Measurements from ENCODE around the gene RPS18. TPM values are rescaled to one million over a fixed set of nuclear protein-coding genes. Genes with fewer than 3 reads are reported as not detected.
"Not testable (repeated sequence)": the region's sequence is repeated elsewhere in the genome, so short reads cannot be mapped to it uniquely, and the experiment has no call there.

The RPS18 gene
- total RNA-seq, 5 donors from 2014 or later (not counting 1 experiment from before 2014, with no cell fraction given) = 3,249 to 4,871 (median 4,590) TPM

GRCh38 chr6:33262490-33262889 is 9.4 kb upstream of the RPS18 start:
- POLR2A ChIA-PET, CTCF ChIA-PET: not testable (repeated sequence)

GRCh38 chr6:33264015-33264414 is 7.9 kb upstream of the RPS18 start:
- Mint-ChIP-seq H3K4me3 (no peak overlapping the region), H3K27ac (no peak overlapping the region), H3K36me3 (peaks cover 59% of the 10 kb centered on the region), H3K9me3 (no peaks in the 10 kb centered on the region), H3K27me3 (no peaks in the 10 kb centered on the region), H3K4me1 (peaks cover 0 to 4% (median 2%) of the 10 kb centered on the region in 3 donors)
- DNase-seq (no peak), ATAC-seq (replicated peaks in 1 of 4) (no peak)
- CTCF ChIA-PET = no interaction called here
- Histone ChIP-seq H3K27ac (ENCODE audit: low read length) (no peak overlapping the region), H3K36me3 (ENCODE audit: control insufficient read depth in 2 of 2, extremely low read depth in 1 of 2, insufficient read depth in 1 of 2, low read length in 1 of 2) (peaks cover 41 to 73% of the 10 kb centered on the region in 2 donors), H3K9me3 (no peaks in the 10 kb centered on the region), H3K4me1 (ENCODE audit: control insufficient read depth in 1 of 2, extremely low read depth in 1 of 2, insufficient read depth in 2 of 2, low read length in 2 of 2) (no peaks in the 10 kb centered on the region), H3K4me3 (ENCODE audit: control insufficient read depth in 1 of 2, extremely low read depth in 1 of 2, low read length in 1 of 2) (no peak overlapping the region), H3K27me3 (replicated peaks in 1 of 2; ENCODE audit: control insufficient read depth in 2 of 2, extremely low read depth in 1 of 2, insufficient read depth in 2 of 2, low read length in 1 of 2) (no peaks in the 10 kb centered on the region)
- POLR2A ChIA-PET = no interaction called here
- 100% methylated on average over 1 of the region's 7 CpGs for WGBS (ENCODE audit: insufficient coverage)

More at GRCh38 chr6:33262490-33262889, 9.4 kb upstream of the RPS18 start:
- not testable (repeated sequence) for H3K27me3 Mint-ChIP-seq; H3K9me3 ChIP-seq; H3K4me1 Mint-ChIP-seq; H3K9me3 Mint-ChIP-seq; H3K27ac Mint-ChIP-seq; DNase-seq; H3K27ac ChIP-seq (ENCODE audit: low read length); H3K27me3 ChIP-seq (replicated peaks in 1 of 2; ENCODE audit: control insufficient read depth in 2 of 2, extremely low read depth in 1 of 2, insufficient read depth in 2 of 2, low read length in 1 of 2); H3K4me3 Mint-ChIP-seq; H3K4me3 ChIP-seq (ENCODE audit: control insufficient read depth in 1 of 2, extremely low read depth in 1 of 2, low read length in 1 of 2); H3K4me1 ChIP-seq (ENCODE audit: control insufficient read depth in 1 of 2, extremely low read depth in 1 of 2, insufficient read depth in 2 of 2, low read length in 2 of 2); ATAC-seq (replicated peaks in 1 of 4)
- peaks cover 49% of the 10 kb centered on the region for H3K36me3 Mint-ChIP-seq
- peaks cover 35 to 60% of the 10 kb centered on the region in 2 donors for H3K36me3 ChIP-seq (ENCODE audit: control insufficient read depth in 2 of 2, extremely low read depth in 1 of 2, insufficient read depth in 1 of 2, low read length in 1 of 2)
- 100% methylated on average over 3 of the region's 3 CpGs for WGBS (ENCODE audit: insufficient coverage)

GRCh38 chr6:33271117-33271467 is 783 bp upstream of the RPS18 start:
- CTCF ChIA-PET = interaction anchor here in 1 of 2 donors (0.8 to 1.9 kb wide), 7 partner anchors 18 to 1409 kb away, joined by 3 to 16 read pairs (median 7); partner anchors contain the start of genes HLA-DMA, NEU1, PFDN6 and WDR46
- H3K4me1 Mint-ChIP-seq = peaks cover 49 to 62% (median 54%) of the 10 kb centered on the region in 3 donors
- peak overlapping the region; percentile 70 to 73 for H3K4me3 ChIP-seq (ENCODE audit: control insufficient read depth in 1 of 2, extremely low read depth in 1 of 2, low read length in 1 of 2)

GRCh38 chr6:33272275-33273128 is 627 bp downstream of the RPS18 start:
- 8% methylated on average over 8 of the region's 22 CpGs for WGBS (ENCODE audit: insufficient coverage)
- Mint-ChIP-seq H3K36me3 (peaks cover 51% of the 10 kb centered on the region), H3K4me3 (peak overlapping the region; percentile 92 to 98 (median 94)), H3K27ac (peak overlapping the region; percentile 98 to 99), H3K4me1 (peaks cover 58 to 72% (median 61%) of the 10 kb centered on the region in 3 donors), H3K27me3 (no peaks in the 10 kb centered on the region), H3K9me3 (no peaks in the 10 kb centered on the region)
- H3K27me3 ChIP-seq (replicated peaks in 1 of 2; ENCODE audit: control insufficient read depth in 2 of 2, extremely low read depth in 1 of 2, insufficient read depth in 2 of 2, low read length in 1 of 2) = no peaks in the 10 kb centered on the region
- ATAC-seq (replicated peaks in 1 of 4) (peak; percentile 1 to 11 (median 4)), DNase-seq (peak in 3 of 35 experiments; percentile 21 to 26 (median 25))
- H3K36me3 ChIP-seq (ENCODE audit: control insufficient read depth in 2 of 2, extremely low read depth in 1 of 2, insufficient read depth in 1 of 2, low read length in 1 of 2) = peaks cover 6 to 61% of the 10 kb centered on the region in 2 donors
- no peaks in the 10 kb centered on the region for H3K9me3 ChIP-seq
- POLR2A ChIA-PET = interaction anchor here (0.5 to 1.5 kb wide), 4 partner anchors 16 to 300 kb away, joined by 3 to 6 read pairs (median 4); partner anchors contain the start of gene WDR46 (in 1 of the 2)
- H3K4me1 ChIP-seq (ENCODE audit: control insufficient read depth in 1 of 2, extremely low read depth in 1 of 2, insufficient read depth in 2 of 2, low read length in 2 of 2) = peaks cover 38 to 64% of the 10 kb centered on the region in 2 experiments
- H3K4me3 ChIP-seq (ENCODE audit: control insufficient read depth in 1 of 2, extremely low read depth in 1 of 2, low read length in 1 of 2) = peak overlapping the region; percentile 70 to 73
- peak overlapping the region; percentile 85 for H3K27ac ChIP-seq (ENCODE audit: low read length)
- CTCF ChIA-PET = interaction anchor here in 1 of 2 donors (1.0 to 1.9 kb wide), 7 partner anchors 17 to 320 kb away, joined by 3 to 16 read pairs (median 7); partner anchors contain the start of genes HLA-DMA, PFDN6, WDR46 and ZBTB22

More at GRCh38 chr6:33271117-33271467, 783 bp upstream of the RPS18 start:
- peaks cover 55% of the 10 kb centered on the region for H3K36me3 Mint-ChIP-seq
- peak in 1 of 4 experiments; percentile 28 for ATAC-seq (replicated peaks in 1 of 4)
- WGBS (ENCODE audit: insufficient coverage) = 0% methylated on average over 3 of the region's 7 CpGs
- H3K27ac Mint-ChIP-seq = peak overlapping the region; percentile 98 to 99
- Histone ChIP-seq H3K9me3 (no peaks in the 10 kb centered on the region), H3K27me3 (replicated peaks in 1 of 2; ENCODE audit: control insufficient read depth in 2 of 2, extremely low read depth in 1 of 2, insufficient read depth in 2 of 2, low read length in 1 of 2) (no peaks in the 10 kb centered on the region), H3K36me3 (ENCODE audit: control insufficient read depth in 2 of 2, extremely low read depth in 1 of 2, insufficient read depth in 1 of 2, low read length in 1 of 2) (peaks cover 19 to 69% of the 10 kb centered on the region in 2 donors), H3K4me1 (ENCODE audit: control insufficient read depth in 1 of 2, extremely low read depth in 1 of 2, insufficient read depth in 2 of 2, low read length in 2 of 2) (peaks cover 31 to 53% of the 10 kb centered on the region in 2 experiments), H3K27ac (ENCODE audit: low read length) (peak overlapping the region; percentile 85)
- H3K9me3 Mint-ChIP-seq = no peaks in the 10 kb centered on the region
- DNase-seq = no peak
- H3K4me3 Mint-ChIP-seq = peak overlapping the region; percentile 92 to 98 (median 94)
- no peaks in the 10 kb centered on the region for H3K27me3 Mint-ChIP-seq
- POLR2A ChIA-PET = interaction anchor here (0.5 to 1.5 kb wide), 7 partner anchors 17 to 299 kb away, joined by 3 to 6 read pairs (median 3); partner anchors contain the start of genes RING1 (in 1 of the 2) and WDR46 (in 1 of the 2)

GRCh38 chr6:33273129-33273923 is 1.5 kb downstream of the RPS18 start:
- H3K27ac ChIP-seq (ENCODE audit: low read length) = peak overlapping the region; percentile 85

More at GRCh38 chr6:33273129-33273923, 1.5 kb downstream of the RPS18 start:
- no peaks in the 10 kb centered on the region for H3K27me3 ChIP-seq (replicated peaks in 1 of 2; ENCODE audit: control insufficient read depth in 2 of 2, extremely low read depth in 1 of 2, insufficient read depth in 2 of 2, low read length in 1 of 2)
- WGBS (ENCODE audit: insufficient coverage) = 36% methylated on average over 5 of the region's 11 CpGs
- Mint-ChIP-seq H3K4me1 (peaks cover 66 to 79% (median 68%) of the 10 kb centered on the region in 3 donors), H3K9me3 (no peaks in the 10 kb centered on the region), H3K36me3 (peaks cover 44% of the 10 kb centered on the region), H3K27me3 (no peaks in the 10 kb centered on the region), H3K27ac (peak overlapping the region; percentile 98 to 99), H3K4me3 (peak overlapping the region; percentile 92 to 98 (median 94))
- ChIA-PET CTCF (no interaction called here), POLR2A (interaction anchor here in 1 of 2 donors (0.5 kb wide), 1 partner anchor 70 kb away, joined by 3 read pairs; no protein-coding TSS in a partner anchor)
- peaks cover 38 to 73% of the 10 kb centered on the region in 2 experiments for H3K4me1 ChIP-seq (ENCODE audit: control insufficient read depth in 1 of 2, extremely low read depth in 1 of 2, insufficient read depth in 2 of 2, low read length in 2 of 2)
- DNase-seq = no peak
- H3K9me3 ChIP-seq = no peaks in the 10 kb centered on the region
- H3K36me3 ChIP-seq (ENCODE audit: control insufficient read depth in 2 of 2, extremely low read depth in 1 of 2, insufficient read depth in 1 of 2, low read length in 1 of 2) = peaks cover 0 to 54% of the 10 kb centered on the region in 2 donors
- ATAC-seq (replicated peaks in 1 of 4) = no peak
- H3K4me3 ChIP-seq (ENCODE audit: control insufficient read depth in 1 of 2, extremely low read depth in 1 of 2, low read length in 1 of 2) = no peak overlapping the region
